HepG2 (cell line): Measurements from ENCODE around the gene ECPAS. TPM values are rescaled to one million over a fixed set of nuclear protein-coding genes. Genes with fewer than 3 reads are reported as not detected.

Source experiments
- ATAC-seq: fragments of 200-7000 bp; cut with Tn5 transposase; 3 replicates; pipeline ENCODE4 v1.9.1; 2020; ENCODE audit warnings: mild to moderate bottlenecking, moderate library complexity
- BruUV-seq: library from RNA; stranded (reverse); fragments of 400-500 nt; replicated peaks from 2 replicates; lab custom pipeline; 2021; lab: Mats Ljungman, UMichigan
- CTCF ChIA-PET: fragments of 300-600 bp; formaldehyde crosslinking; extraction: SDS; loops from one replicate; lab custom pipeline; 2021; ENCODE audit warnings: low total read pairs, inconsistent platforms, low intra/inter-chr PET ratio; lab: Yijun Ruan, JAX
- POLR2A ChIA-PET: fragments of 350-600 bp; sonication (Branson Sonifier 250); formaldehyde crosslinking; loops from one replicate; lab custom pipeline; 2020; ENCODE audit warnings: antibody characterized with exemption, inconsistent platforms; lab: Yijun Ruan, JAX
- DNase-seq: peaks from one replicate; pipeline ENCODE4 v3.0.0-alpha.2; 2015; ENCODE audit warnings: low spot score
- FAIRE-seq: peaks from 3 replicates; lab custom pipeline; 2011; peaks lifted over from hg19 to GRCh38; lab: Jason Lieb, UNC
- H2AFZ ChIP-seq: one replicate; pipeline ENCODE4 v1.6.1; 2011; ENCODE audit warnings: low read length, inconsistent platforms
- H3K27ac ChIP-seq: fragments of 300-600 bp; 3 replicates; pipeline ENCODE4 v1.8.0; 2011; ENCODE audit warnings: mixed run types, mild to moderate bottlenecking, mixed read lengths, low read length, inconsistent platforms; ENCODE audit not compliant: insufficient read depth; ENCODE audit errors: extremely low read length
- H3K27me3 ChIP-seq, 2 experiments: fragments of 200-600 bp in 1 of 2; 2 replicates in 1 of 2; 3 replicates in 1 of 2; pipeline versions ENCODE4 v1.6.0 to v1.8.0; 2011; ENCODE audit warnings: low read length in 2 of 2, mild to moderate bottlenecking in 2 of 2, moderate library complexity in 2 of 2, inconsistent platforms in 1 of 2; ENCODE audit not compliant: insufficient read depth in 2 of 2, control insufficient read depth in 1 of 2
- H3K36me3 ChIP-seq, 2 experiments: fragments of 200-600 bp in 1 of 2; replicated peaks in 1 of 2; 2 replicates in 1 of 2; 3 replicates in 1 of 2; pipeline versions ENCODE4 v1.5.1 to v1.8.0; 2011; ENCODE audit warnings: low read length in 2 of 2, inconsistent platforms in 1 of 2; ENCODE audit not compliant: insufficient read depth in 2 of 2, control insufficient read depth in 1 of 2
- H3K4me1 ChIP-seq: 2 replicates; pipeline ENCODE4 v1.5.1; 2012; ENCODE audit warnings: low read length, inconsistent platforms; ENCODE audit not compliant: insufficient read depth
- H3K4me2 ChIP-seq: 2 replicates; pipeline ENCODE4 v1.6.0; 2011; ENCODE audit warnings: low read depth, low read length, inconsistent platforms
- H3K4me3 ChIP-seq, 3 experiments: fragments of 200-600 bp in 1 of 3; sonication (generic), shearing (Covaris generic) in 1 of 3; replicated peaks in 1 of 3; 2 replicates each; pipeline ENCODE4 v1.5.1; 2011 to 2016; ENCODE audit warnings: low read length in 3 of 3, inconsistent platforms in 2 of 3, low read depth in 2 of 3, mild to moderate bottlenecking in 2 of 3, control low read depth in 1 of 3, mixed read lengths in 1 of 3; ENCODE audit not compliant: insufficient read depth in 1 of 3
- H3K79me2 ChIP-seq: one replicate; pipeline ENCODE4 v1.6.1; 2011; ENCODE audit warnings: low read length, inconsistent platforms; ENCODE audit not compliant: insufficient read depth
- H3K9ac ChIP-seq: 2 replicates; pipeline ENCODE4 v1.6.0; 2011; ENCODE audit warnings: mild to moderate bottlenecking, low read depth, low read length, inconsistent platforms; ENCODE audit not compliant: insufficient read depth
- H3K9me3 ChIP-seq: 2 replicates; pipeline ENCODE4 v1.5.1; 2012; ENCODE audit warnings: mild to moderate bottlenecking, low read length
- H4K20me1 ChIP-seq: 2 replicates; pipeline ENCODE4 v1.6.0; 2011; ENCODE audit warnings: inconsistent platforms, mild to moderate bottlenecking, low read length, moderate library complexity; ENCODE audit not compliant: insufficient read depth
- ELF3 ChIP-seq: IDR thresholded peaks from 2 replicates; pipeline ENCODE4 v1.6.1; 2016; ENCODE audit warnings: missing genetic modification reagents, missing compliant biosample characterization
- JUNB ChIP-seq: sonication (generic); formaldehyde crosslinking; IDR thresholded peaks from 2 replicates; pipeline ENCODE4 v1.8.0; 2022; ENCODE audit warnings: missing genetic modification reagents, mild to moderate bottlenecking, borderline replicate concordance
- KDM5A ChIP-seq: fragments of 200-600 bp; sonication (generic); IDR thresholded peaks from 2 replicates; pipeline ENCODE4 v1.7.0; 2018; ENCODE audit warnings: antibody characterized with exemption, mild to moderate bottlenecking, low read length, borderline replicate concordance
- NR1H2 ChIP-seq: sonication (generic); formaldehyde crosslinking; IDR thresholded peaks from 2 replicates; pipeline ENCODE4 v1.8.1; 2022; ENCODE audit warnings: low read depth, missing genetic modification reagents, borderline replicate concordance
- POGK ChIP-seq: sonication (generic); formaldehyde crosslinking; conservative IDR thresholded peaks from 2 replicates; pipeline ENCODE4 v1.8.0; 2022; ENCODE audit warnings: mild to moderate bottlenecking, moderate library complexity, missing genetic modification reagents
- POGZ ChIP-seq: sonication (generic); formaldehyde crosslinking; IDR thresholded peaks from 2 replicates; pipeline ENCODE4 v1.4.0; 2020; ENCODE audit warnings: mild to moderate bottlenecking, missing genetic modification reagents
- SOX6 ChIP-seq, 2 experiments: fragments of 450-650 bp in 1 of 2; sonication (generic) in 1 of 2; formaldehyde crosslinking in 1 of 2; IDR thresholded peaks; 2 replicates each; pipeline versions ENCODE4 v1.4.0 to v1.6.1; 2017 to 2020; ENCODE audit warnings: antibody characterized with exemption in 1 of 2, mild to moderate bottlenecking in 1 of 2, missing genetic modification reagents in 1 of 2
- SPEN ChIP-seq: sonication (generic); formaldehyde crosslinking; IDR thresholded peaks from 2 replicates; pipeline ENCODE4 v1.5.1; 2020; ENCODE audit warnings: low read depth, mild to moderate bottlenecking, missing genetic modification reagents
- STAT5B ChIP-seq: sonication (generic); formaldehyde crosslinking; IDR thresholded peaks from 2 replicates; pipeline ENCODE4 v1.4.0; 2020; ENCODE audit warnings: missing genetic modification reagents
- ZNF264 ChIP-seq: sonication (generic); formaldehyde crosslinking; IDR thresholded peaks from 2 replicates; pipeline ENCODE4 v1.4.0; 2020; ENCODE audit warnings: missing genetic modification reagents
- ZNF619 ChIP-seq: sonication (generic); formaldehyde crosslinking; IDR thresholded peaks from 2 replicates; pipeline ENCODE4 v1.4.0; 2020; ENCODE audit warnings: mild to moderate bottlenecking, missing genetic modification reagents
- WGBS: methylation state at CpG from one replicate; pipeline ENCODE4 v1.1.6; 2017; ENCODE audit warnings: low lambda C conversion rate; 5-methylcytosine and 5-hydroxymethylcytosine counted together
- in situ Hi-C: cut with HindIII; loops from 2 replicates; pipeline ENCODE4 v1.10.0; 2017; ENCODE audit warnings: low pct_unique_long_range_greater_than_20kb; ENCODE audit not compliant: extremely low pct_ligation_motif_present
- intact Hi-C: fragments of 100-400 bp; cut with micrococcal nuclease; formaldehyde crosslinking; loops from one replicate; pipeline ENCODE4 v1.10.0; 2022; ENCODE audit not compliant: unreplicated experiment
- polyA plus RNA-seq, 8 experiments: library from polyadenylated mRNA; depleted of rRNA in 3 of 8; stranded (reverse) in 7 of 8; unstranded in 1 of 8; fragments of >200 nt; fragmentation: Illumina TruSeq in 4 of 8; extraction: Trizol in 4 of 8; gene quantifications; 2 replicates each; pipeline versions ENCODE4 v1.2.1 to v1.2.3, GENCODE V29; 2011 to 2016; ENCODE audit warnings: low read depth in 4 of 8, missing spikeins in 1 of 8, mixed read lengths in 1 of 8; ENCODE audit not compliant: insufficient read depth in 1 of 8
- total RNA-seq, 5 experiments: library from RNA; depleted of rRNA; stranded (reverse); fragments of >200 nt; fragmentation: Illumina TruSeq; extraction: Trizol; gene quantifications; 2 replicates each; pipeline ENCODE4 v1.2.3, GENCODE V29; 2016; ENCODE audit warnings: low read depth in 1 of 5
- TF ChIP-seq, protein P1 (sequence below): sonication (generic); formaldehyde crosslinking; IDR thresholded peaks from 2 replicates; pipeline ENCODE4 v1.5.0; 2020; ENCODE audit warnings: missing genetic modification reagents

Gene ECPAS
- total and polyA plus RNA-seq, 2 of the 13 experiments (the other 11 are each of a cell fraction or from before 2014, with no cell fraction given): 35.3 to 58.0 TPM

GRCh38 chr9:111531716-111532115 is 47.5 kb upstream of the ECPAS start:
- in situ Hi-C loops: no loop called here
- 95% methylated on average over 4 of the region's 4 CpGs for WGBS
- DNase-seq: no peak
- Histone ChIP-seq H3K9me3 (no peaks in the 10 kb centered on the region), H3K4me3 (no peak overlapping the region), H3K27me3 (no peaks in the 10 kb centered on the region), H3K79me2 (no peaks in the 10 kb centered on the region), H2AFZ (no peak overlapping the region), H3K27ac (no peak overlapping the region), H4K20me1 (no peaks in the 10 kb centered on the region), H3K4me1 (no peaks in the 10 kb centered on the region), H3K36me3 (peaks cover 0 to 13% of the 10 kb centered on the region in 2 experiments; a peak in 3 of 5 replicates), H3K9ac (no peak overlapping the region), H3K4me2 (no peak overlapping the region)
- ATAC-seq: no peak
- ChIA-PET CTCF (no interaction called here), POLR2A (no interaction called here)
- no TSS peak for BruUV-seq
- no peak for FAIRE-seq
- TF ChIP-seq POGZ (no peak), NR1H2 (no peak), SPEN (CRISPR knock-in tag) (no peak), SOX6 (IDR thresholded peaks at IDR 0.05) (no peak), SOX6 (CRISPR knock-in tag; IDR thresholded peaks at IDR 0.05) (no peak), JUNB (CRISPR knock-in tag) (no peak), ZNF619 (CRISPR knock-in tag) (no peak), POGK (CRISPR knock-in tag) (no peak), ELF3 (CRISPR knock-in tag) (no peak), KDM5A (no peak), STAT5B (CRISPR knock-in tag) (no peak), ZNF264 (CRISPR knock-in tag) (no peak)
- TF ChIP-seq, protein P1, sequence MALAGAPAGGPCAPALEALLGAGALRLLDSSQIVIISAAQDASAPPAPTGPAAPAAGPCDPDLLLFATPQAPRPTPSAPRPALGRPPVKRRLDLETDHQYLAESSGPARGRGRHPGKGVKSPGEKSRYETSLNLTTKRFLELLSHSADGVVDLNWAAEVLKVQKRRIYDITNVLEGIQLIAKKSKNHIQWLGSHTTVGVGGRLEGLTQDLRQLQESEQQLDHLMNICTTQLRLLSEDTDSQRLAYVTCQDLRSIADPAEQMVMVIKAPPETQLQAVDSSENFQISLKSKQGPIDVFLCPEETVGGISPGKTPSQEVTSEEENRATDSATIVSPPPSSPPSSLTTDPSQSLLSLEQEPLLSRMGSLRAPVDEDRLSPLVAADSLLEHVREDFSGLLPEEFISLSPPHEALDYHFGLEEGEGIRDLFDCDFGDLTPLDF (CRISPR knock-in tag): no peak
- intact Hi-C loops: no loop called here
